Bronchial epithelial cell (primary cell): ENCODE results near the gene HTR3B. TPM values are rescaled to one million over a fixed set of nuclear protein-coding genes. Genes with fewer than 3 reads are reported as not detected.

Experiments
- DNase-seq: peaks from one replicate; pipeline ENCODE4 v3.0.0-alpha.2; 2010; ENCODE audit warnings: low read depth
- FAIRE-seq: peaks from 2 replicates; lab custom pipeline; 2011; peaks lifted over from hg19 to GRCh38; lab: Jason Lieb, UNC
- H3K27me3 ChIP-seq: 2 replicates; pipeline ENCODE4 v1.5.1; 2011; ENCODE audit warnings: low read length; ENCODE audit not compliant: control insufficient read depth, insufficient read depth
- H3K36me3 ChIP-seq: 2 replicates; pipeline ENCODE4 v1.5.1; 2011; ENCODE audit warnings: low read length; ENCODE audit not compliant: control insufficient read depth, insufficient read depth
- H3K4me3 ChIP-seq: 2 replicates; pipeline ENCODE4 v1.5.1; 2011; ENCODE audit warnings: mild to moderate bottlenecking, low read depth, low read length, control low read depth
- CTCF ChIP-seq: IDR thresholded peaks from 2 replicates; pipeline ENCODE4 v1.5.1; 2011; ENCODE audit warnings: mild to moderate bottlenecking, moderate library complexity, low read length, control low read depth, inconsistent platforms; ENCODE audit not compliant: insufficient read depth, severe bottlenecking
- total RNA-seq: library from RNA; depleted of rRNA; stranded (reverse); fragments of >200 nt; gene quantifications from 2 replicates; pipeline ENCODE4 v1.2.1, GENCODE V29; 2014

The HTR3B gene
- total RNA-seq, 1 donor from 2014 or later: not detected

GRCh38 chr11:113880971-113881370 is 23.6 kb upstream of the HTR3B start:
- DNase-seq (no peak), FAIRE-seq (no peak)
- Histone ChIP-seq H3K27me3 (no peaks in the 10 kb centered on the region), H3K36me3 (no peaks in the 10 kb centered on the region), H3K4me3 (no peak overlapping the region)
- TF ChIP-seq CTCF: no peak

- Histone ChIP-seq H3K27me3 (no peaks in the 10 kb centered on the region), H3K4me3 (no peak overlapping the region), H3K36me3 (no peaks in the 10 kb centered on the region)
- FAIRE-seq (no peak), DNase-seq (peak; percentile 57)
- TF ChIP-seq CTCF: no peak
These were observed 22.7 kb upstream of the HTR3B start for GRCh38 chr11:113881856-113882255.

- Histone ChIP-seq H3K27me3 (no peaks in the 10 kb centered on the region), H3K36me3 (no peaks in the 10 kb centered on the region), H3K4me3 (no peak overlapping the region)
- FAIRE-seq (no peak), DNase-seq (peak; percentile 47)
- no peak for TF ChIP-seq CTCF
These were observed 20.2 kb upstream of the HTR3B start for GRCh38 chr11:113884361-113884836.

- Histone ChIP-seq H3K36me3 (no peaks in the 10 kb centered on the region), H3K27me3 (no peaks in the 10 kb centered on the region), H3K4me3 (no peak overlapping the region)
- DNase-seq (peak; percentile 44), FAIRE-seq (no peak)
- TF ChIP-seq CTCF: no peak
These were observed 18.7 kb upstream of the HTR3B start for GRCh38 chr11:113885897-113886296.

GRCh38 chr11:113888848-113889247 is 15.7 kb upstream of the HTR3B start:
- no peak for DNase-seq
- no peaks in the 10 kb centered on the region for H3K36me3 ChIP-seq
- no peaks in the 10 kb centered on the region for H3K27me3 ChIP-seq
- H3K4me3 ChIP-seq: no peak overlapping the region
- no peak for TF ChIP-seq CTCF
- FAIRE-seq: no peak

GRCh38 chr11:113894421-113894996 is 10.1 kb upstream of the HTR3B start:
- Histone ChIP-seq H3K4me3 (no peak overlapping the region), H3K27me3 (no peaks in the 10 kb centered on the region), H3K36me3 (no peaks in the 10 kb centered on the region)
- FAIRE-seq (no peak), DNase-seq (no peak)
- no peak for TF ChIP-seq CTCF
